ENCODE data around the gene FAM227A.
A peak's percentile ranks its signal among the peaks of the same experiment; 100 is the strongest.
"Not testable (repeated sequence)": the region's sequence is repeated elsewhere in the genome, so short reads cannot be mapped to it uniquely, and the experiment has no call there.

The FAM227A gene

DNA sequence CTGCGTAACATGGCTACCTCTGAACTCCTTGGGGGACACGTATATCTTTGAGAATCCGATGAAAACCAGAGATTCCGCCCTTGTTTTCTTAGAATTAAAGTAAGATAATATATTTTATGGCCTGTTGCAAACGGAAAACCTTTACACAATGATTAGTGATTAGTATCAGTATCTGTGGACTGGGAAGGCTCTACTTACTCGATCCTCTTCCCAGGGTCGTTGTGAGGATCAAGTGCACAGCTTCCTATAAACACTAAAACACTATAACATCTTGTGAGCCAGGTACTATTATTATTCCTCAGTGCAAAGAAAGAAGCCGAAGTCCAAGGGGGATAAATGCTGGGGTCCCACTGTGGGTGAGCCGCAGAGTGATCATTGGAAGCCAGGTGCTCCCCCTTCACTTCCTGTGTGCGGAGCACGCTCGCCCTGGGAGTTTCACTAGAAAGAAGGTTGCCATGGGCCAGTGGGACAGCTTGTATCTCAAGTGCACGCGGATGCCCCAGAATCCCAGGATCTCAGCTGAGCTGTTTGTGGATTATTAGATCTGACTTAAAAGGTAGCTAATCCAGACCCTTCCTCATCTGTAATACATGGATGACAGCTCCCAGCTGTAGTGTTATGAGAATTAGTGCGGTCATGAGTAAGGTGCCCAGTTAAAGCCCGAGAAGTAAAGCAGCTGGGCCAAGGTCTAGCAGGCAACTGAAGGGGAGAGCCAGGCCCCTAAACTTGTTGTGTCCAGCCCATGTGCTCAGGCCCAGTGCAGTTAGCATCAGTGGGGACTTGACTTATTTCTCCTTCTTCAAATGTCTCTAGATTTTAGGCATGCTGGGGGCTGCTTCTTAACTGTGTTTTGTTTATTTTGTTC is 1.1 kb upstream of the FAM227A start:
- peak; percentile 11 for DNase-seq

DNA sequence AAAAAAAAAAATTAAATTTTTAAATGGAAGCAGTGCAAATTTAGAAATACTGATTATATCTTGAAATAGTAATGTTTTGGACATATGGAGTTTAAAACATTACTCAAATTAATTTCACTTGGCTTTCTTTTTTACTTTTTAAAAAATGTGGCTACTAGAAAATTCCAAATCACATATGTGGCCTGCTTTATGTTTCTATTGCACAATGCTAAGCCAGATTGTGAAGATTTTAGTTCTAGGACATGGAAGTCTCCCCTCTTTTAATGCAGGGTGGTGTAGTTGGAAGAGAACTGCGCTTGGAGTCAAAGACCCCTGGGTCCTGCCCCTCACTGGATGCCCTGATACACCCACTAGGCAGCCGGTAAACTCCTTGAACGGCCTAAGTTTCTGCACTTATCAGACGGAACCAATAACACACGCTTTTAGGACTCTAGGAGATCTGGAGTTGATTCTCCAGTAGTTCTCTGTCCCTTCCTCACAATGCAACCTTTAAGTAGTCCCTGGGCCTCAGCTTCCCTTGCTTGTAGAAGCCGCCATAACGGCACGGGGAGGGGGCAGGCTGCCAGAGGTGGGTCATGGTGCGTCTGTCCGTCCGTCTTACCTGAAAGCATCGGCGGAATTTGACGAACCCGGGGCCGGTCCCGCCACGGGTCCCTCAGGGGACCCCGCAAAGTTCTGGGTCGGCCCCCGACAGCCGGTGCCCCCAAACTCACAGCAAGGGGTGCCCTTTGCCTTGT is 505 bp downstream of the FAM227A start:
- no peak for DNase-seq

DNA sequence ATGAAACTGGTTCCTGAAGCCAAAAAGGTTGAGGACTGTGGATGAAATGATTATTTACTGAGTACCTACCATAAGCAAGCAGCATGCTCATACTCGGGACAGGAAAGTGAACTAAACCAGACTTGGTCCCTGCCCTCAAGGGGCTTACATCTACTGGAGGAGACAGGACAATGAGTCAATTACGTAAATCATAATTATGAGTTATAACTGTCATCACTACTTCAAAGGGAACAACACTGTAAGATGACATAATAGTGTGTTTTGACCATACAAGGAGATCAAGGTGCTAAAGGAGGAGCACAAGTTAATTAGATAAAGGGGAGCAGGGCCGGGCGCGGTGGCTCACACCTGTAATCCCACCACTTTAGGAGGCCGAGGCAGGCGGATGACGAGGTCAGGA is 2.5 kb downstream of the FAM227A start:
- no peak for DNase-seq

DNA sequence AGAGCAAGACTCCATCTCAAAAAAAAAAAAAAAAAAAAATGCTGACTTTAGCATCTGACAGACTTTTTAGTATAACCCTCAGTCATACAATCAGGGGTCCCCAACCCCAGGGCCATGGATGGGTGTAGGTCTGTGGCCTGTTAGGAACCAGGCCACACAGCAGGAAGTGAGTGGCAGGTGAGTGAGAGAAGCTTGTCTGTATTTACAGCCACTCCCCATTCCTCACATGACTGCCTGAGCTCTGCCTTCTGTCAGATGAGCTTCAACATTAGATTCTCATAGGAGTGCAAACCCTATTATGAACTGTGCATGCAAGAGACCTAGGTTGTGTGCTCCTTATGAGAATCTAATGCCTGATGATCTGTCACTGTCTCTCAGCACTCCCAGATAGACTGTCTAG is 3.3 kb downstream of the FAM227A start:
- no peak for DNase-seq

DNA sequence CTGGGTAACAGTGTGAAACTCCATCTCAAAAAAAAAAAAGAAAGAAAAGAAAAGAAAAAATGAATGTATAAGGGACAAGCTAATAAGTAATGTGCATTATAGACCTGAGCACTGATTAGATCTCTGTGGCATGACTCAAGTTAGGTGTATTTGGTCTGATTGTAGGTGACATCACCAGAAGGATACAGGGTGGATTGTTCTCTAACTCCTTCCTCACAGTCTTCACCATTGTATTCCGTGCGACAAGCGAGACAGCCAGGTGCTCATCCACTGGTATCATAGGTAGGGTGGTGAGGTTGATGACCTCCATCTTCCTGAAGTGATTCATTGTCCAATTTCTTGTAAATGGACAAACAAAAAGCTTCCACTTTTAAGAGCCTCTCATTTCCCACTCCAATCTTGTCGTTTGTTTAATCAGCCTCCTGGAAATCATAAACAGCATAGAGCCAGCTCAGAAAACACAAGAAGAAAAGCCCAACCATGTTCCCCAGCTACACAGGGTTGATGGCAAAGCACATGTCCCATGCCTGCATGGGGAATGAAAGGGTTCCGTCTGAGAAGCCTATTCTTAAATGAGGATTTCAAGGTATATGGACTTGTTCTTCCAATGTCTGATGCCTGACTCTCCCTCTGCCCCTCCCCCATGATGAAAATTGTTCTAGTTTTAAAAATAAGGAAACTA is 6.2 kb downstream of the FAM227A start:
- DNase-seq: no peak

- DNase-seq: no peak
Measured at GRCh38 chr22:38645430-38645829, 10.8 kb downstream of the FAM227A start.

DNA sequence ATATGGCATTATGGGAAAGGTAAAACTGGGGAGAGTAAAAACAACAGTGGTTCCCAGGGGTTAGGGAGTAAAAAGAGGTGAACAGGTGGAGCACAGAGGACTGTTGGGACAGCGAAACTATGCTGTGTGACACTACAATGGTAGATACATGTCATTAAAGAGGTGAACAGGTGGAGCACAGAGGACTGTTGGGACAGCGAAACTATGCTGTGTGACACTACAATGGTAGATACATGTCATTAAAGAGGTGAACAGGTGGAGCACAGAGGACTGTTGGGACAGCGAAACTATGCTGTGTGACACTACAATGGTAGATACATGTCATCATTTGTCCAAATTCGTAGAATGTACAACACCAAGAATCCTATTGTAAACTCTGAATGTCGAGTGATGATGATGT is 11.9 kb downstream of the FAM227A start:
- DNase-seq: not testable (repeated sequence)

- no peak for DNase-seq
Measured at GRCh38 chr22:38641476-38642040, 14.6 kb downstream of the FAM227A start.

DNA sequence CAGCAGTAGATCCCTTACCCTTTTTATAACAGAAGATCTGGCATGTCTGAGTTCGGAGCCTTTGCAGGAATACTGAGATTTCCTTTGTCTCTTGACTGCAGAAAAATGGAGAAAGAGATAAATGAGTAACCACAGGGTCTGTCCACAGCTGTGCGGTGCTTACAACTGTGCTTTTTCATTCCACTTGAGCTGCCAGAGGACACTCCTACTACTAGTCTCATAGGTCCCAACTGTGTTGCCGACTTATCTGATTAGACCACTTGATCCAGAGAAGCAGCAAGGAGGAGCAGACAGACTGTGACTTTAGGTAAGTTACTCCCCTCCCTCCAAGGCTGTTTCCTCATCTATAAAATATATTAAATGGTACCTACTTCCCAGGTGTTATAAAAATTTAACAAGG is 17.5 kb downstream of the FAM227A start:
- no peak for DNase-seq

DNA sequence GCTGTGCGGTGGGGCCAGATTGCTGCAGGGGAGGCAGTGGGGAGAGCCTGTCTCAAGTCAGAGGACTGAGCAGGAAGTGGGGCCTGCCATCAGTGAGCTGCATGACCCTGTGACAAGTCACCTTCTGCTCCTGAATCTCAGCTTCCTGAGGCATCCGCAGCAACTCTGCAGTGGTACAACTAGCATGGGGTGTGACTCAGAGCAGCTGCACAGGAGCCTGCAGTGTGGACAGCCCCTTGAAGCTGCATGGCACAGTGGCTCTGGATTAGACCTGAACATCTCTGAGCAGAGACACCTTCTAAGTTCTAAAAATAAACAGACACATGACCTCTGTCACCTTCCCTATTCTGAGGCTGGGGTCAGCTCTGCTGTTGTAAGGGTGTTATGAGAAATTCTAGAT is 18.0 kb downstream of the FAM227A start:
- DNase-seq: no peak

- no peak for DNase-seq
Measured at GRCh38 chr22:38632528-38632927, 23.7 kb downstream of the FAM227A start.

DNA sequence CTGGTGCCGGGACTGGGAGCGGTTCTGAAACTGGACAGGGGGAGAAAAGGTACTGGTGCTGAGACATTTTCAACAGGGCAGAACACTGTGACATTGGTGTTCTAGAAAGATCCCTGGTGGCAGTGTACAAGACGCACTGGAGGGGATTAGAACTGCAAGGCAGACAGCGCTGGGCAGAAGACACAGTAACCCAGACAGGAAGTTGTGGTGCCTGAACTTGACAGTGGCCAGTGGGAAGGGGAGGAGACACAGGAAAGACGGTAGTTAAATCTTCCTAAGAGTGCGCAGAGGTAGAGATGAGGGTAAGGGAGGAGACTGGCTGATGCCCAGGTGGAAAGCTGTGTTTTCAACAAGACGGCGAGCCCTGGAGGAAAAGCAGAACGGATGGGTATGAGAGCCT is 24.5 kb downstream of the FAM227A start:
- no peak for DNase-seq

DNA sequence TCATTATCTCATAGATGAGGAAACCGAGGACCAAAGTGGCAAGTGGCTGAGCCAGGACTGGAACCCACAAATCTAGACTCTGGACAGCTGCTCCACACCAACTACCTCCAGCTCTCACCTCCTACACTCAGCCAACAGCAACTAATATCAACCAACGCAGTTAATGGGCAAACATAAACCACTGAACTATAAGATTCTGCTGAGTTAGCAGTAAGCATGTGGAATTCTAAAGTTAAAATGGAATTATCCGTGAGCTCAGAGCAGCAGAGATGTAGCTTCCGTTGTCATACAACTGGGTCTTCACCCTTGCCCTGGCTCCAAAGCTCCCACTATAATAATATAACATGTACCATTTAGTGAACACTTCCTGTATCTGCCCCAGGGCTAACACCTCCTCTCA is 27.1 kb downstream of the FAM227A start:
- no peak for DNase-seq

DNA sequence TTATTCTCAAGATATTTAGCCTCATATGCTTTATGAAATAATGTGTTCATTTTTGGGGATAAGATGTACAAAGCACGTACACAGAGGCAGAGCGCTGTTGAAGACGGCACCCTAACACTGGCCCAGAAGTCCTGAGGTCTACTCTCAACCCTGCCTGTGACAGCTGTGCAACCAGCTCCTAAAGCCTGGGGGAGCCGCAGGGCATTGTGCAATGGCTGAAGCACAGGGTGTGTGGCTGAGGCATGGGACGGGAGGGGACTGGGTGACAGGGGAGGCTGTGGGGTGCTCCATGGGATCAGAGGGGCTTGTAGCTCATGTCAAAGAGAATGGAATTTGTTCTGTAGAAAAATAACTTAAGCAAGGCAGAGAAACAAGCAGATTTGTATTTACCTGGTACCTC is 27.7 kb downstream of the FAM227A start:
- no peak for DNase-seq

DNA sequence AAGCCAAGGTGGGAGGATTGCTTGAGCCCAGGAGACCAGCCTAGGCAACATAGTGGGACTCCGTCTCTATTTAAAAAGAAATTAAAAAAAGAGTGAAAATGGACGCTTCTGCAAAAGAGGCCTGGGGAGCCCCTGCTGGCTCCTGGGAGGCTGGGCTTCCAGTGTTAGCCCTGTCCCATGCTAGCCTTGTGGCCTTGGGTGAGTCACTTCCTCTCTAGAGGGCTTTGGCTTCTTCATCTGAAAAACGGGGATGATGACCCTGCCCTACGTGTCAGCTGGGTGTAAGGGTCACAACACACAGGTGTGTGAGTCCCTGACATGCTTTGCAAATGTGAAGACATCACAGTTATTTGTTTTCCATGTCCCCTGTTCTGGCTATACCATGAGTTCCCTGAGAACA is 32.8 kb downstream of the FAM227A start:
- no peak for DNase-seq

GRCh38 chr22:38618682-38619081 is 37.5 kb downstream of the FAM227A start:
- no peak for DNase-seq

GRCh38 chr22:38618258-38618657 is 37.9 kb downstream of the FAM227A start:
- DNase-seq: no peak

DNA sequence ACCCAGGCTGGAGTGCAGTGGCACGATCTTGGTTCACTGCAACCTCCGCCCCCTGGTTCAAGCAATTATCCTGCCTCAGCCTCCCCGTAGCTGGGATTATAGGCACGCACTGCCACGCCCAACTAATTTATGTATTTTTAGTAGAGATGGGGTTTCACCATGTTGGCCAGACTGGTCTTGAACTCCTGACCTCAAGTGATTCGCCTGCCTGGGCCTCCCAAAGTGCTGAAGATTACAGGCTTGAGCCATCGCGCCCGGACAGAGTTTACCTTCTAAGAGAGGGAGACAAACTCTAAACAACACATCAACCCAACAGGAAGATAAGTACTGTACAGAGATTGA is 41.2 kb downstream of the FAM227A start:
- not testable (repeated sequence) for DNase-seq

- DNase-seq: no peak
Measured at GRCh38 chr22:38614332-38615063, 41.7 kb downstream of the FAM227A start.

DNA sequence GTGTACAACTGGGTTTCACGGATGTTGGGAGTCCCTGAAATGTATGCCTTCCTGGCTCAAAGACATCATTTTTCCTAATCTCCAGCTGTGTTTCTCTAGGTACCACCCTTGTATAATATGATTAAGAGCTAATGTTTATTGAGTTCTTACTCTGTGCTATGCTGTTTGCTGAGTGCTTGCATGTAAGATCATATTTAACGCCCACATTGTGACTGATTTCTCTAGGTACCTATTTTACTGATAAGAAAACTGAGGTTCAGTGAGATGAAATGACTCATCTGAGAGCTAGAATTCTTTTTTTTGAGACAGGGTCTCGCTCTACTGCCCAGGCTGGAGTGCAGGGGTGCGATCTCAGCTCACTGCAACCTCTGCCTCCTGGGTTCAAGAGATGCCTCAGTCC is 42.6 kb downstream of the FAM227A start:
- DNase-seq: no peak

GRCh38 chr22:38612217-38613006 is 43.8 kb downstream of the FAM227A start:
- no peak for DNase-seq

DNA sequence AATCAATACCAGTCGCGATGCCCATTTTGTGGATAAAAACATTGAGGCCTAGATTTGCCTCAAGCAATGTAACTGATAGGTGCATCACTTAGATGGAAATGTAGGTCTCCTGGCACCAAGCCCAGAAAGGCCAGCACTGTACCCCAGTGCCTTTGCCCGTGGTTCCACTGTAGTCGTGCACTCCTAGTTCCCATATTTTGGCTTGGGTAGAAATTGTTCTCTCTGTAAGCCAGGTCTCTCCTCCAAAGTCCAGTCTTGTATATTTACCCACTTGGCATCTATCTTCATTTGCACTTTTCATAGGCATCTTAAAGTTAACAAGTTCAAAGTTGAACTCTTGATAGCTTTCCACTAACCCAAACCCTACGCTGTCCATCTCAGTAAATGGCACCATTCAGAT is 44.6 kb downstream of the FAM227A start:
- no peak for DNase-seq
